GM23338 (cell line): ENCODE results near the gene PAPOLB. TPM values are rescaled to one million over a fixed set of nuclear protein-coding genes. Genes with fewer than 3 reads are reported as not detected.

Source experiments
- ATAC-seq: fragments of 200-7000 bp; cut with Tn5 transposase; 3 replicates; pipeline ENCODE4 v1.9.1; 2020
- DNase-seq: peaks from one replicate; pipeline ENCODE4 v3.0.0-alpha.2; 2015; ENCODE audit warnings: low spot score
- H2AFZ ChIP-seq: fragments of 200-600 bp; sonication (generic); 2 replicates; pipeline ENCODE4 v1.8.0; 2016; ENCODE audit warnings: antibody characterized with exemption, mild to moderate bottlenecking, moderate library complexity
- H3F3A ChIP-seq: fragments of 200-600 bp; sonication (generic); replicated peaks from 2 replicates; pipeline ENCODE4 v1.8.0; 2017; ENCODE audit warnings: antibody characterized with exemption, mixed run types, low read depth
- H3K27ac ChIP-seq: fragments of 200-600 bp; sonication (generic); 2 replicates; pipeline ENCODE4 v1.6.1; 2016; ENCODE audit warnings: low read depth
- H3K27me3 ChIP-seq: fragments of 200-600 bp; sonication (generic); 2 replicates; pipeline ENCODE4 v1.8.0; 2016; ENCODE audit warnings: mild to moderate bottlenecking, mixed run types, moderate library complexity; ENCODE audit not compliant: insufficient read depth
- H3K36me3 ChIP-seq: fragments of 200-600 bp; sonication (generic); 2 replicates; pipeline ENCODE4 v1.8.0; 2016; ENCODE audit warnings: mild to moderate bottlenecking; ENCODE audit not compliant: insufficient read depth
- H3K4me1 ChIP-seq: fragments of 200-600 bp; sonication (generic); 2 replicates; pipeline ENCODE4 v1.8.0; 2016; ENCODE audit warnings: mild to moderate bottlenecking, moderate library complexity; ENCODE audit not compliant: insufficient read depth
- H3K4me2 ChIP-seq: fragments of 200-600 bp; sonication (generic); 2 replicates; pipeline ENCODE4 v1.7.1; 2017; ENCODE audit warnings: mixed run types
- H3K4me3 ChIP-seq: fragments of 200-600 bp; sonication (generic); 2 replicates; pipeline ENCODE4 v1.6.1; 2016; ENCODE audit warnings: mixed run types
- H3K79me2 ChIP-seq: fragments of 200-600 bp; sonication (generic); replicated peaks from 2 replicates; pipeline ENCODE4 v1.8.0; 2017; ENCODE audit warnings: mild to moderate bottlenecking; ENCODE audit not compliant: insufficient read depth
- H3K9me2 ChIP-seq: fragments of 200-600 bp; sonication (generic); 2 replicates; pipeline ENCODE4 v1.8.0; 2017; ENCODE audit not compliant: insufficient read depth
- H4K20me1 ChIP-seq: fragments of 200-600 bp; sonication (generic); replicated peaks from 2 replicates; pipeline ENCODE4 v1.8.0; 2017; ENCODE audit warnings: mild to moderate bottlenecking; ENCODE audit not compliant: insufficient read depth
- H3K27ac Mint-ChIP-seq: 2 replicates; pipeline ENCODE4 v1.8.0; 2020; ENCODE audit warnings: inconsistent platforms, mild to moderate bottlenecking, moderate library complexity, mixed read lengths
- H3K27me3 Mint-ChIP-seq: 3 replicates; pipeline ENCODE4 v1.8.0; 2022; ENCODE audit warnings: low read depth, mild to moderate bottlenecking, moderate library complexity, mixed read lengths, inconsistent platforms; ENCODE audit not compliant: insufficient read depth, poor library complexity
- H3K36me3 Mint-ChIP-seq: 3 replicates; pipeline ENCODE4 v1.8.0; 2021; ENCODE audit warnings: low read depth, mild to moderate bottlenecking, inconsistent platforms, moderate library complexity, mixed read lengths
- H3K4me1 Mint-ChIP-seq: 3 replicates; pipeline ENCODE4 v1.8.0; 2020; ENCODE audit warnings: mild to moderate bottlenecking, inconsistent platforms, mixed read lengths
- H3K4me3 Mint-ChIP-seq: 3 replicates; pipeline ENCODE4 v1.8.0; 2021; ENCODE audit warnings: moderate library complexity, mild to moderate bottlenecking, inconsistent platforms, mixed read lengths
- H3K9me3 Mint-ChIP-seq: 3 replicates; pipeline ENCODE4 v1.8.0; 2020; ENCODE audit warnings: moderate library complexity, mild to moderate bottlenecking, inconsistent platforms, mixed read lengths
- CREB1 ChIP-seq: fragments of 250-450 bp; sonication (Bioruptor Pico); IDR thresholded peaks from 2 replicates; pipeline ENCODE4 v1.5.0; 2020; ENCODE audit warnings: low read depth, mild to moderate bottlenecking, moderate library complexity
- EZH2 ChIP-seq: fragments of 200-600 bp; sonication (generic); IDR thresholded peaks from one replicate; pipeline ENCODE4 v1.8.0; 2017; ENCODE audit warnings: antibody characterized with exemption, mild to moderate bottlenecking, low read depth; ENCODE audit not compliant: unreplicated experiment
- EZH2phosphoT487 ChIP-seq: fragments of 200-600 bp; sonication (generic); IDR thresholded peaks from one replicate; pipeline ENCODE4 v1.8.1; 2018; ENCODE audit warnings: antibody characterized with exemption; ENCODE audit not compliant: unreplicated experiment
- JUNB ChIP-seq: IDR thresholded peaks from one replicate; pipeline ENCODE4 v1.6.1; 2016; ENCODE audit warnings: antibody characterized with exemption; ENCODE audit not compliant: unreplicated experiment
- NANOG ChIP-seq: IDR thresholded peaks from 2 replicates; pipeline ENCODE4 v1.6.1; 2016; ENCODE audit warnings: antibody characterized with exemption, borderline replicate concordance
- POLR2AphosphoS5 ChIP-seq: IDR thresholded peaks from 2 replicates; pipeline ENCODE4 v1.6.1; 2016; ENCODE audit warnings: antibody characterized with exemption, low read depth
- STAT1 ChIP-seq: IDR thresholded peaks from one replicate; pipeline ENCODE4 v1.6.1; 2016; ENCODE audit warnings: antibody characterized with exemption; ENCODE audit not compliant: unreplicated experiment
- ZNF114 ChIP-seq: fragments of 250-450 bp; sonication (Bioruptor Pico); IDR thresholded peaks from 2 replicates; pipeline ENCODE4 v1.5.0; 2020; ENCODE audit warnings: mild to moderate bottlenecking, moderate library complexity
- ZNF331 ChIP-seq: fragments of 250-450 bp; sonication (Bioruptor Pico); IDR thresholded peaks from 2 replicates; pipeline ENCODE4 v1.5.0; 2020; ENCODE audit warnings: low read depth, mild to moderate bottlenecking, moderate library complexity
- polyA plus RNA-seq: library from polyadenylated mRNA; unstranded; fragments of >200 nt; fragmentation: Nextera tagmentation; extraction: Ambion mirVana; gene quantifications from 2 replicates; pipeline ENCODE4 v1.2.1, GENCODE V29; 2016
- total RNA-seq: library from RNA; depleted of rRNA; stranded (reverse); fragments of >200 nt; shearing (Covaris generic); gene quantifications from 2 replicates; pipeline ENCODE4 v1.2.3, GENCODE V29; 2014
- TF ChIP-seq, protein P1 (sequence below): IDR thresholded peaks from one replicate; pipeline ENCODE4 v1.6.1; 2018; ENCODE audit warnings: antibody characterized with exemption; ENCODE audit not compliant: unreplicated experiment
- TF ChIP-seq, protein P2 (sequence below): fragments of 250-450 bp; sonication (Bioruptor Pico); IDR thresholded peaks from 2 replicates; pipeline ENCODE4 v1.5.0; 2020; ENCODE audit warnings: mild to moderate bottlenecking, moderate library complexity
- TF ChIP-seq, protein P3 (sequence below): IDR thresholded peaks from 2 replicates; pipeline ENCODE4 v1.6.1; 2016; ENCODE audit warnings: antibody characterized with exemption
- TF ChIP-seq, protein P4 (sequence below), 2 experiments: fragments of 200-600 bp in 1 of 2; sonication (generic) in 1 of 2; conservative IDR thresholded peaks; 2 replicates each; pipeline versions ENCODE4 v1.5.1 to v1.6.1; 2016 to 2017; ENCODE audit warnings: antibody characterized with exemption in 2 of 2, low read depth in 2 of 2, mild to moderate bottlenecking in 2 of 2, moderate library complexity in 1 of 2

The PAPOLB gene
- total and polyA plus RNA-seq, 2 experiments from 2014 or later = 0.08 to 0.42 TPM

DNA sequence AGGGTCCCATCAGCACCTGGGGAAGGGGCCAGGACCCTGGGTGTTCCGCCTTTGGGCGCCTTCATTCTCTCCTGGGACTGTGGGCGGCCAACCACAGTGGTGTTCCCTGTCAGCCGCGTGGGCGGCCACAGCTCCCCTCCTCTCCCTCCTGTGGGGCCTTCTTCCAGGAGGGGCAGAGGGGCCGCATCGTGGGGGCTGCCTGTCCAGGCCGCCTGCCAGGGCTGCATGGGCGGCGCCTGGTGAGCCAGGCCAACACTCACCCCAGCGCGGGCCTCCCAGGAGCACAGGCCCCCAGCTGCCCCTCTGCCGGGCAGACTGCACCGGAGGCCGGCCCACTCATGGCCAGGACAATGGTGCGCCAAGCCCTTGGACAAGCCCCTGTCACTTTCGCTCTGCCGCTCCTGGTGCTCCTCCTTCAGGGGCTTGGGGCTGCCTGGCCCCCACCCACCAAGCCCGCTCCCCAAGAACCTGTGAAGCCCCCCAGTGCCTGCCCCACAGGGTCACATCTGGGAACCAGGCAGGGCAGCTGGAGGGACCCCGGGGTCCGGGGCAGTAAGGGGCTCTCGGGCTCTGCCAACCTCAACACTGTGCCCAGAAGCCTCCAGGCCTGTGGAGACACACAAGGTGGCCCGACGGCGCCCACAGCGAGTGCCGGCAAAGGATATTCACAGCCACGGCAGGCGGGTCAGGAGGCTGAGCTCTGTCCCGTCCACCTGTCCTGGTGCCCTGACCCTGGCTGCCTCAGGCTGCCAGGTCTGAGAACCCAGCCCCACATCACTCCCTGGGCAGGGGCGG, 43.6 kb downstream of the PAPOLB start:
- H4K20me1 ChIP-seq = no peaks in the 10 kb centered on the region
- Mint-ChIP-seq H3K4me3 (no peak overlapping the region), H3K4me1 (no peaks in the 10 kb centered on the region; the same call in 2 of the 3 replicates), H3K36me3 (no peaks in the 10 kb centered on the region), H3K9me3 (peaks cover 4% of the 10 kb centered on the region; the same call in 1 of the 3 replicates), H3K27me3 (peaks cover 10% of the 10 kb centered on the region), H3K27ac (no peak overlapping the region)
- TF ChIP-seq POLR2AphosphoS5 = no peak
- TF ChIP-seq, protein P1, sequence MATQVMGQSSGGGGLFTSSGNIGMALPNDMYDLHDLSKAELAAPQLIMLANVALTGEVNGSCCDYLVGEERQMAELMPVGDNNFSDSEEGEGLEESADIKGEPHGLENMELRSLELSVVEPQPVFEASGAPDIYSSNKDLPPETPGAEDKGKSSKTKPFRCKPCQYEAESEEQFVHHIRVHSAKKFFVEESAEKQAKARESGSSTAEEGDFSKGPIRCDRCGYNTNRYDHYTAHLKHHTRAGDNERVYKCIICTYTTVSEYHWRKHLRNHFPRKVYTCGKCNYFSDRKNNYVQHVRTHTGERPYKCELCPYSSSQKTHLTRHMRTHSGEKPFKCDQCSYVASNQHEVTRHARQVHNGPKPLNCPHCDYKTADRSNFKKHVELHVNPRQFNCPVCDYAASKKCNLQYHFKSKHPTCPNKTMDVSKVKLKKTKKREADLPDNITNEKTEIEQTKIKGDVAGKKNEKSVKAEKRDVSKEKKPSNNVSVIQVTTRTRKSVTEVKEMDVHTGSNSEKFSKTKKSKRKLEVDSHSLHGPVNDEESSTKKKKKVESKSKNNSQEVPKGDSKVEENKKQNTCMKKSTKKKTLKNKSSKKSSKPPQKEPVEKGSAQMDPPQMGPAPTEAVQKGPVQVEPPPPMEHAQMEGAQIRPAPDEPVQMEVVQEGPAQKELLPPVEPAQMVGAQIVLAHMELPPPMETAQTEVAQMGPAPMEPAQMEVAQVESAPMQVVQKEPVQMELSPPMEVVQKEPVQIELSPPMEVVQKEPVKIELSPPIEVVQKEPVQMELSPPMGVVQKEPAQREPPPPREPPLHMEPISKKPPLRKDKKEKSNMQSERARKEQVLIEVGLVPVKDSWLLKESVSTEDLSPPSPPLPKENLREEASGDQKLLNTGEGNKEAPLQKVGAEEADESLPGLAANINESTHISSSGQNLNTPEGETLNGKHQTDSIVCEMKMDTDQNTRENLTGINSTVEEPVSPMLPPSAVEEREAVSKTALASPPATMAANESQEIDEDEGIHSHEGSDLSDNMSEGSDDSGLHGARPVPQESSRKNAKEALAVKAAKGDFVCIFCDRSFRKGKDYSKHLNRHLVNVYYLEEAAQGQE = no peak
- no peak for TF ChIP-seq NANOG
- no peak for TF ChIP-seq ZNF331
- TF ChIP-seq, protein P2, sequence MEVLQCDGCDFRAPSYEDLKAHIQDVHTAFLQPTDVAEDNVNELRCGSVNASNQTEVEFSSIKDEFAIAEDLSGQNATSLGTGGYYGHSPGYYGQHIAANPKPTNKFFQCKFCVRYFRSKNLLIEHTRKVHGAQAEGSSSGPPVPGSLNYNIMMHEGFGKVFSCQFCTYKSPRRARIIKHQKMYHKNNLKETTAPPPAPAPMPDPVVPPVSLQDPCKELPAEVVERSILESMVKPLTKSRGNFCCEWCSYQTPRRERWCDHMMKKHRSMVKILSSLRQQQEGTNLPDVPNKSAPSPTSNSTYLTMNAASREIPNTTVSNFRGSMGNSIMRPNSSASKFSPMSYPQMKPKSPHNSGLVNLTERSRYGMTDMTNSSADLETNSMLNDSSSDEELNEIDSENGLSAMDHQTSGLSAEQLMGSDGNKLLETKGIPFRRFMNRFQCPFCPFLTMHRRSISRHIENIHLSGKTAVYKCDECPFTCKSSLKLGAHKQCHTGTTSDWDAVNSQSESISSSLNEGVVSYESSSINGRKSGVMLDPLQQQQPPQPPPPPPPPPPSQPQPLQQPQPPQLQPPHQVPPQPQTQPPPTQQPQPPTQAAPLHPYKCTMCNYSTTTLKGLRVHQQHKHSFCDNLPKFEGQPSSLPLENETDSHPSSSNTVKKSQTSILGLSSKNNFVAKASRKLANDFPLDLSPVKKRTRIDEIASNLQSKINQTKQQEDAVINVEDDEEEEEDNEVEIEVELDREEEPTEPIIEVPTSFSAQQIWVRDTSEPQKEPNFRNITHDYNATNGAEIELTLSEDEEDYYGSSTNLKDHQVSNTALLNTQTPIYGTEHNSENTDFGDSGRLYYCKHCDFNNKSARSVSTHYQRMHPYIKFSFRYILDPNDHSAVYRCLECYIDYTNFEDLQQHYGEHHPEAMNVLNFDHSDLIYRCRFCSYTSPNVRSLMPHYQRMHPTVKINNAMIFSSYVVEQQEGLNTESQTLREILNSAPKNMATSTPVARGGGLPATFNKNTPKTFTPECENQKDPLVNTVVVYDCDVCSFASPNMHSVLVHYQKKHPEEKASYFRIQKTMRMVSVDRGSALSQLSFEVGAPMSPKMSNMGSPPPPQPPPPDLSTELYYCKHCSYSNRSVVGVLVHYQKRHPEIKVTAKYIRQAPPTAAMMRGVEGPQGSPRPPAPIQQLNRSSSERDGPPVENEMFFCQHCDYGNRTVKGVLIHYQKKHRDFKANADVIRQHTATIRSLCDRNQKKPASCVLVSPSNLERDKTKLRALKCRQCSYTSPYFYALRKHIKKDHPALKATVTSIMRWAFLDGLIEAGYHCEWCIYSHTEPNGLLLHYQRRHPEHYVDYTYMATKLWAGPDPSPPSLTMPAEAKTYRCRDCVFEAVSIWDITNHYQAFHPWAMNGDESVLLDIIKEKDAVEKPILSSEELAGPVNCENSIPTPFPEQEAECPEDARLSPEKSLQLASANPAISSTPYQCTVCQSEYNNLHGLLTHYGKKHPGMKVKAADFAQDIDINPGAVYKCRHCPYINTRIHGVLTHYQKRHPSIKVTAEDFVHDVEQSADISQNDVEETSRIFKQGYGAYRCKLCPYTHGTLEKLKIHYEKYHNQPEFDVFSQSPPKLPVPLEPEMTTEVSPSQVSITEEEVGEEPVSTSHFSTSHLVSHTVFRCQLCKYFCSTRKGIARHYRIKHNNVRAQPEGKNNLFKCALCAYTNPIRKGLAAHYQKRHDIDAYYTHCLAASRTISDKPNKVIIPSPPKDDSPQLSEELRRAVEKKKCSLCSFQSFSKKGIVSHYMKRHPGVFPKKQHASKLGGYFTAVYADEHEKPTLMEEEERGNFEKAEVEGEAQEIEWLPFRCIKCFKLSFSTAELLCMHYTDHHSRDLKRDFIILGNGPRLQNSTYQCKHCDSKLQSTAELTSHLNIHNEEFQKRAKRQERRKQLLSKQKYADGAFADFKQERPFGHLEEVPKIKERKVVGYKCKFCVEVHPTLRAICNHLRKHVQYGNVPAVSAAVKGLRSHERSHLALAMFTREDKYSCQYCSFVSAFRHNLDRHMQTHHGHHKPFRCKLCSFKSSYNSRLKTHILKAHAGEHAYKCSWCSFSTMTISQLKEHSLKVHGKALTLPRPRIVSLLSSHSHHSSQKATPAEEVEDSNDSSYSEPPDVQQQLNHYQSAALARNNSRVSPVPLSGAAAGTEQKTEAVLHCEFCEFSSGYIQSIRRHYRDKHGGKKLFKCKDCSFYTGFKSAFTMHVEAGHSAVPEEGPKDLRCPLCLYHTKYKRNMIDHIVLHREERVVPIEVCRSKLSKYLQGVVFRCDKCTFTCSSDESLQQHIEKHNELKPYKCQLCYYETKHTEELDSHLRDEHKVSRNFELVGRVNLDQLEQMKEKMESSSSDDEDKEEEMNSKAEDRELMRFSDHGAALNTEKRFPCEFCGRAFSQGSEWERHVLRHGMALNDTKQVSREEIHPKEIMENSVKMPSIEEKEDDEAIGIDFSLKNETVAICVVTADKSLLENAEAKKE (CRISPR knock-in tag) = no peak
- TF ChIP-seq CREB1 = no peak
- no peak for TF ChIP-seq JUNB
- no peak for TF ChIP-seq ZNF114 (CRISPR knock-in tag)
- TF ChIP-seq EZH2phosphoT487 = no peak
- TF ChIP-seq, protein P3, sequence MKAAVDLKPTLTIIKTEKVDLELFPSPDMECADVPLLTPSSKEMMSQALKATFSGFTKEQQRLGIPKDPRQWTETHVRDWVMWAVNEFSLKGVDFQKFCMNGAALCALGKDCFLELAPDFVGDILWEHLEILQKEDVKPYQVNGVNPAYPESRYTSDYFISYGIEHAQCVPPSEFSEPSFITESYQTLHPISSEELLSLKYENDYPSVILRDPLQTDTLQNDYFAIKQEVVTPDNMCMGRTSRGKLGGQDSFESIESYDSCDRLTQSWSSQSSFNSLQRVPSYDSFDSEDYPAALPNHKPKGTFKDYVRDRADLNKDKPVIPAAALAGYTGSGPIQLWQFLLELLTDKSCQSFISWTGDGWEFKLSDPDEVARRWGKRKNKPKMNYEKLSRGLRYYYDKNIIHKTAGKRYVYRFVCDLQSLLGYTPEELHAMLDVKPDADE = no peak
- no peak for TF ChIP-seq EZH2
- TF ChIP-seq STAT1 = no peak
- TF ChIP-seq, protein P4, sequence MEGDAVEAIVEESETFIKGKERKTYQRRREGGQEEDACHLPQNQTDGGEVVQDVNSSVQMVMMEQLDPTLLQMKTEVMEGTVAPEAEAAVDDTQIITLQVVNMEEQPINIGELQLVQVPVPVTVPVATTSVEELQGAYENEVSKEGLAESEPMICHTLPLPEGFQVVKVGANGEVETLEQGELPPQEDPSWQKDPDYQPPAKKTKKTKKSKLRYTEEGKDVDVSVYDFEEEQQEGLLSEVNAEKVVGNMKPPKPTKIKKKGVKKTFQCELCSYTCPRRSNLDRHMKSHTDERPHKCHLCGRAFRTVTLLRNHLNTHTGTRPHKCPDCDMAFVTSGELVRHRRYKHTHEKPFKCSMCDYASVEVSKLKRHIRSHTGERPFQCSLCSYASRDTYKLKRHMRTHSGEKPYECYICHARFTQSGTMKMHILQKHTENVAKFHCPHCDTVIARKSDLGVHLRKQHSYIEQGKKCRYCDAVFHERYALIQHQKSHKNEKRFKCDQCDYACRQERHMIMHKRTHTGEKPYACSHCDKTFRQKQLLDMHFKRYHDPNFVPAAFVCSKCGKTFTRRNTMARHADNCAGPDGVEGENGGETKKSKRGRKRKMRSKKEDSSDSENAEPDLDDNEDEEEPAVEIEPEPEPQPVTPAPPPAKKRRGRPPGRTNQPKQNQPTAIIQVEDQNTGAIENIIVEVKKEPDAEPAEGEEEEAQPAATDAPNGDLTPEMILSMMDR (conservative IDR thresholded peaks at IDR 0.05; ENCODE audit: low read depth in 2 of 2) = no peak
- no peaks in the 10 kb centered on the region for H3F3A ChIP-seq
- H3K27ac ChIP-seq = no peak overlapping the region
- H3K4me1 ChIP-seq = no peaks in the 10 kb centered on the region
- no peaks in the 10 kb centered on the region for H3K27me3 ChIP-seq
- H3K4me3 ChIP-seq = no peak overlapping the region
- H3K9me2 ChIP-seq = no peaks in the 10 kb centered on the region
- H3K36me3 ChIP-seq = no peaks in the 10 kb centered on the region
- no peak overlapping the region for H3K4me2 ChIP-seq
- no peaks in the 10 kb centered on the region for H3K79me2 ChIP-seq
- DNase-seq (no peak), ATAC-seq (no peak)
- H2AFZ ChIP-seq = no peak overlapping the region
